HG03575 (cell line): Measurements from ENCODE around the gene BDKRB2.

Experiments used
- ATAC-seq: cut with Tn5 transposase; IDR thresholded peaks from one replicate; pipeline ENCODE4 v1.9.1; 2021; ENCODE audit not compliant: unreplicated experiment, insufficient number of reproducible peaks, low FRiP score; ENCODE audit errors: extremely low read depth

The BDKRB2 gene

GRCh38 chr14:96277890-96278289, 73.3 kb downstream of the BDKRB2 start:
- no peak for ATAC-seq

GRCh38 chr14:96279564-96279963, 74.9 kb downstream of the BDKRB2 start:
- no peak for ATAC-seq

GRCh38 chr14:96280104-96280503, 75.5 kb downstream of the BDKRB2 start:
- ATAC-seq = no peak

GRCh38 chr14:96281486-96281885, 76.8 kb downstream of the BDKRB2 start:
- ATAC-seq = no peak

GRCh38 chr14:96284008-96284407, 79.4 kb downstream of the BDKRB2 start:
- no peak for ATAC-seq

- no peak for ATAC-seq
These were observed 79.8 kb downstream of the BDKRB2 start for GRCh38 chr14:96284430-96284829.

- no peak for ATAC-seq
These were observed 81.0 kb downstream of the BDKRB2 start for GRCh38 chr14:96285667-96286066.

- no peak for ATAC-seq
These were observed 81.6 kb downstream of the BDKRB2 start for GRCh38 chr14:96286251-96286650.

- no peak for ATAC-seq
These were observed 83.2 kb downstream of the BDKRB2 start for GRCh38 chr14:96287856-96288255.
